K562 (cell line): ENCODE data around the gene NPAS3. TPM values are rescaled to one million over a fixed set of nuclear protein-coding genes. Genes with fewer than 3 reads are reported as not detected.

Experiments used
- ATAC-seq: fragments of 200-7000 bp; cut with Tn5 transposase; 3 replicates; pipeline ENCODE4 v1.9.1; 2020; ENCODE audit warnings: moderate library complexity
- BruUV-seq: library from RNA; stranded (reverse); fragments of 400-500 nt; replicated peaks from 2 replicates; lab custom pipeline; 2021; lab: Mats Ljungman, UMichigan
- CTCF ChIA-PET: fragments of 300-600 bp; formaldehyde crosslinking; extraction: SDS; loops from one replicate; lab custom pipeline; 2021; ENCODE audit warnings: low intra/inter-chr PET ratio; lab: Yijun Ruan, JAX
- POLR2A ChIA-PET: fragments of 300-600, 350-650 bp; sonication (Branson Sonifier 250); formaldehyde crosslinking; extraction: SDS; loops from one replicate; lab custom pipeline; 2021; ENCODE audit warnings: antibody characterized with exemption, inconsistent platforms; lab: Yijun Ruan, JAX
- DNase-seq, 4 experiments: peaks; one replicate each; pipeline versions ENCODE4 v3.0.0 to v3.0.0-alpha.2; 2011 to 2018; ENCODE audit warnings: low spot score in 3 of 4, mixed read lengths in 3 of 4; ENCODE audit errors: extremely low read depth in 1 of 4
- FAIRE-seq: peaks from 2 replicates; lab custom pipeline; 2011; peaks lifted over from hg19 to GRCh38; lab: Jason Lieb, UNC
- H2AFZ ChIP-seq: 2 replicates; pipeline ENCODE4 v1.6.0; 2011; ENCODE audit warnings: low read depth, low read length, control low read depth, inconsistent platforms
- H3K27ac ChIP-seq: fragments of 200-600 bp; 3 replicates; pipeline ENCODE4 v1.8.0; 2011; ENCODE audit warnings: low read depth, mild to moderate bottlenecking, control low read depth, inconsistent platforms, low read length, moderate library complexity, mixed read lengths; ENCODE audit errors: extremely low read depth
- H3K27me3 ChIP-seq, 2 experiments: fragments of 300-600 bp in 1 of 2; 2 replicates in 1 of 2; 3 replicates in 1 of 2; pipeline versions ENCODE4 v1.6.0 to v1.8.0; 2011; ENCODE audit warnings: inconsistent platforms in 2 of 2, low read length in 2 of 2, mild to moderate bottlenecking in 1 of 2, mixed read lengths in 1 of 2, moderate library complexity in 1 of 2; ENCODE audit not compliant: control insufficient read depth in 2 of 2, insufficient read depth in 2 of 2
- H3K36me3 ChIP-seq: fragments of 300-600 bp; 3 replicates; pipeline ENCODE4 v1.8.0; 2011; ENCODE audit warnings: mild to moderate bottlenecking, low read length, inconsistent platforms; ENCODE audit not compliant: control insufficient read depth, insufficient read depth
- H3K4me1 ChIP-seq, 2 experiments: fragments of 200-600 bp in 1 of 2; replicated peaks in 1 of 2; 2 replicates in 1 of 2; 3 replicates in 1 of 2; pipeline versions ENCODE4 v1.5.1 to v1.8.0; 2011; ENCODE audit warnings: inconsistent platforms in 2 of 2, low read length in 2 of 2, mild to moderate bottlenecking in 1 of 2, mixed read lengths in 1 of 2, moderate library complexity in 1 of 2; ENCODE audit not compliant: control insufficient read depth in 2 of 2, insufficient read depth in 2 of 2
- H3K4me2 ChIP-seq: 2 replicates; pipeline ENCODE4 v1.6.1; 2011; ENCODE audit warnings: low read length, control low read depth, inconsistent platforms, mixed read lengths; ENCODE audit not compliant: insufficient read depth
- H3K4me3 ChIP-seq: fragments of 200-600 bp; sonication (generic), shearing (Covaris generic); 2 replicates; pipeline ENCODE4 v1.5.1; 2016; ENCODE audit warnings: control low read depth, inconsistent platforms
- H3K79me2 ChIP-seq: fragments of 200-600 bp; 3 replicates; pipeline ENCODE4 v1.8.0; 2011; ENCODE audit warnings: low read length, inconsistent platforms; ENCODE audit not compliant: control insufficient read depth, insufficient read depth
- H3K9ac ChIP-seq, 2 experiments: 2 replicates each; pipeline versions ENCODE4 v1.6.0 to v1.6.1; 2011; ENCODE audit warnings: low read depth in 2 of 2, low read length in 2 of 2, control low read depth in 1 of 2, inconsistent platforms in 1 of 2, mild to moderate bottlenecking in 1 of 2, mixed read lengths in 1 of 2; ENCODE audit not compliant: insufficient read depth in 1 of 2
- H3K9me1 ChIP-seq: one replicate; pipeline ENCODE4 v1.6.0; 2011; ENCODE audit warnings: inconsistent platforms, mild to moderate bottlenecking, low read length, moderate library complexity; ENCODE audit not compliant: control insufficient read depth, insufficient read depth
- H3K9me3 ChIP-seq: replicated peaks from 2 replicates; pipeline ENCODE4 v1.5.1; 2011; ENCODE audit warnings: low read depth, low read length, inconsistent platforms; ENCODE audit not compliant: control insufficient read depth, insufficient read depth
- H4K20me1 ChIP-seq: replicated peaks from 2 replicates; pipeline ENCODE4 v1.6.1; 2011; ENCODE audit warnings: low read length, inconsistent platforms, mixed read lengths; ENCODE audit not compliant: control insufficient read depth, insufficient read depth
- BCL6 ChIP-seq: fragments of 250-450 bp; sonication (Bioruptor Pico); IDR thresholded peaks from 2 replicates; pipeline ENCODE4 v1.4.0; 2020
- CXXC5 ChIP-seq: fragments of 250-450 bp; sonication (Bioruptor Pico); IDR thresholded peaks from 2 replicates; pipeline ENCODE4 v1.8.0; 2022; ENCODE audit warnings: inconsistent platforms, mild to moderate bottlenecking, moderate library complexity
- ESRRB ChIP-seq: fragments of 250-450 bp; sonication (Bioruptor Pico); IDR thresholded peaks from 2 replicates; pipeline ENCODE4 v1.5.0; 2020; ENCODE audit warnings: mild to moderate bottlenecking, moderate library complexity, borderline replicate concordance
- NCOA6 ChIP-seq: fragments of 450-650 bp; IDR thresholded peaks from 2 replicates; pipeline ENCODE4 v1.6.1; 2017; ENCODE audit warnings: mild to moderate bottlenecking
- PHF21A ChIP-seq: fragments of 450-650 bp; IDR thresholded peaks from 2 replicates; pipeline ENCODE4 v1.6.1; 2017; ENCODE audit warnings: low read depth, borderline replicate concordance
- SNIP1 ChIP-seq: fragments of 450-650 bp; IDR thresholded peaks from 2 replicates; pipeline ENCODE4 v1.7.1; 2017; ENCODE audit warnings: low read depth, mild to moderate bottlenecking
- TSC22D4 ChIP-seq: fragments of 450-650 bp; IDR thresholded peaks from 2 replicates; pipeline ENCODE4 v1.6.1; 2016; ENCODE audit warnings: missing genetic modification characterization, missing biosample characterization, control low read depth
- WGBS: fragments of 100-300 bp; shearing (Covaris generic); methylation state at CpG from one replicate; pipeline ENCODE4 v1.1.6; 2016; ENCODE audit warnings: low coverage, mixed read lengths; ENCODE audit not compliant: insufficient coverage; ENCODE audit errors: missing lambda C conversion rate; 5-methylcytosine and 5-hydroxymethylcytosine counted together
- in situ Hi-C: fragments of 300-500 bp; cut with MboI; formaldehyde crosslinking; loops from 4 replicates; pipeline ENCODE4 v1.15.0; 2018; ENCODE audit warnings: inconsistent platforms, mixed read lengths
- intact Hi-C: fragments of 100-400 bp; cut with micrococcal nuclease; formaldehyde crosslinking; loops from 2 replicates; pipeline ENCODE4 v1.14.2; 2022
- polyA plus RNA-seq, 8 experiments: library from polyadenylated mRNA; depleted of rRNA in 4 of 8; stranded (reverse) in 5 of 8; unstranded in 3 of 8; fragments of >200 nt; fragmentation: Nextera tagmentation in 2 of 8; fragmentation: Illumina TruSeq in 1 of 8; extraction: Ambion mirVana in 2 of 8; extraction: Trizol in 1 of 8; gene quantifications; 2 replicates each; pipeline versions ENCODE4 v1.2.1 to v1.2.3, GENCODE V29; 2011 to 2014; ENCODE audit warnings: inconsistent platforms in 1 of 8, missing spikeins in 1 of 8
- total RNA-seq, 7 experiments: library from RNA; depleted of rRNA in 6 of 7; stranded (reverse); fragments of >200 nt in 6 of 7; fragmentation: Illumina TruSeq in 2 of 7; extraction: Trizol in 2 of 7; gene quantifications; 2 replicates each; pipeline versions ENCODE4 v1.2.1 to v1.2.3, GENCODE V29; 2011 to 2021; ENCODE audit warnings: low replicate concordance in 1 of 7
- TF ChIP-seq, protein P1 (sequence below), 2 experiments: fragments of 450-650 bp; IDR thresholded peaks; 2 replicates each; pipeline ENCODE4 v1.6.1; 2018; ENCODE audit warnings: mild to moderate bottlenecking in 2 of 2, low read depth in 1 of 2; ENCODE audit not compliant: partially characterized antibody in 2 of 2
- TF ChIP-seq, protein P2 (sequence below): fragments of 450-650 bp; IDR thresholded peaks from 2 replicates; pipeline ENCODE4 v1.6.1; 2016
- TF ChIP-seq, protein P3 (sequence below): fragments of 250-450 bp; sonication (Bioruptor Pico); IDR thresholded peaks from 2 replicates; pipeline ENCODE4 v1.8.0; 2021; ENCODE audit warnings: moderate library complexity, mild to moderate bottlenecking, inconsistent platforms
- TF ChIP-seq, protein P4 (sequence below): fragments of 250-450 bp; sonication (Bioruptor Pico); IDR thresholded peaks from 2 replicates; pipeline ENCODE4 v1.4.0; 2020; ENCODE audit warnings: borderline replicate concordance

Gene NPAS3
- total and polyA plus RNA-seq, 9 of the 15 experiments (the other 6 are each of a cell fraction or from before 2014, with no cell fraction given): 0.04 TPM; not detected in 8

DNA sequence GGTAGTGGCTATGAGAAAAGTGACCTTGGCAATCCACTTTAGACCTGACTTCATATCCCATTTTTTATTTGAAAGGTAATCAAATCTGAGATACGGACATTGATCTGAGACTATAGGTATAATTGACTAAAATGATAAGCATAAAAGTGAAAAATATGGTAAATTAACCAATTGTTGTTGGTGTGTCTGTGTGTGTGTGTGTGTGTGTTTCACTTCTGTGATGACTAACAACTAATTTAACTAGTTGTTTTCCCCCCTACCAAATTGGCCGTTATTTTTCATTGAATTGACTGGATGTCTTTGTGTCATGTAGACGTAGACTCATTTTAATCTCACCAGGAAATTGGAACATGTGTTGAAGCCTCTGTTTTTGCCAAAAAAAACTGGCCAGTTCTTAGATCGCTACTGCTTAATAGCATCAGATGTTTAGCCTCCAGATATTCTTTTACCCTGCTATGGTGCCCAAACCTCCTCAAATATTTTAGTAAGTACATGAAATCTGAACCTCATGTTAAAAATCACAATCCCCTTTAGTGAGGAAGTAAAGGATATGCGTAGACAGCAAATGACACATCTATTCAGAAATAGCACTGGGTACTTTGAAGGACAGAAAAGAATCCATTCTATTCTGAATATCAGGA is 617.2 kb downstream of the NPAS3 start:
- intact Hi-C loops: no loop called here
- Histone ChIP-seq H3K9me3 (no peaks in the 10 kb centered on the region), H3K4me3 (no peak overlapping the region), H3K79me2 (no peaks in the 10 kb centered on the region), H3K27ac (no peak overlapping the region), H3K4me1 (no peaks in the 10 kb centered on the region; a peak in 1 of 5 replicates), H3K4me2 (no peak overlapping the region), H3K36me3 (no peaks in the 10 kb centered on the region), H4K20me1 (no peaks in the 10 kb centered on the region), H3K27me3 (no peaks in the 10 kb centered on the region), H3K9ac (no peak overlapping the region), H3K9me1 (no peaks in the 10 kb centered on the region), H2AFZ (no peak overlapping the region)
- no peak for FAIRE-seq
- ChIA-PET POLR2A (no interaction called here), CTCF (no interaction called here)
- 25% methylated on average over 5 of the region's 5 CpGs for WGBS
- no peak for DNase-seq
- no peak for ATAC-seq
- TF ChIP-seq, protein P1, sequence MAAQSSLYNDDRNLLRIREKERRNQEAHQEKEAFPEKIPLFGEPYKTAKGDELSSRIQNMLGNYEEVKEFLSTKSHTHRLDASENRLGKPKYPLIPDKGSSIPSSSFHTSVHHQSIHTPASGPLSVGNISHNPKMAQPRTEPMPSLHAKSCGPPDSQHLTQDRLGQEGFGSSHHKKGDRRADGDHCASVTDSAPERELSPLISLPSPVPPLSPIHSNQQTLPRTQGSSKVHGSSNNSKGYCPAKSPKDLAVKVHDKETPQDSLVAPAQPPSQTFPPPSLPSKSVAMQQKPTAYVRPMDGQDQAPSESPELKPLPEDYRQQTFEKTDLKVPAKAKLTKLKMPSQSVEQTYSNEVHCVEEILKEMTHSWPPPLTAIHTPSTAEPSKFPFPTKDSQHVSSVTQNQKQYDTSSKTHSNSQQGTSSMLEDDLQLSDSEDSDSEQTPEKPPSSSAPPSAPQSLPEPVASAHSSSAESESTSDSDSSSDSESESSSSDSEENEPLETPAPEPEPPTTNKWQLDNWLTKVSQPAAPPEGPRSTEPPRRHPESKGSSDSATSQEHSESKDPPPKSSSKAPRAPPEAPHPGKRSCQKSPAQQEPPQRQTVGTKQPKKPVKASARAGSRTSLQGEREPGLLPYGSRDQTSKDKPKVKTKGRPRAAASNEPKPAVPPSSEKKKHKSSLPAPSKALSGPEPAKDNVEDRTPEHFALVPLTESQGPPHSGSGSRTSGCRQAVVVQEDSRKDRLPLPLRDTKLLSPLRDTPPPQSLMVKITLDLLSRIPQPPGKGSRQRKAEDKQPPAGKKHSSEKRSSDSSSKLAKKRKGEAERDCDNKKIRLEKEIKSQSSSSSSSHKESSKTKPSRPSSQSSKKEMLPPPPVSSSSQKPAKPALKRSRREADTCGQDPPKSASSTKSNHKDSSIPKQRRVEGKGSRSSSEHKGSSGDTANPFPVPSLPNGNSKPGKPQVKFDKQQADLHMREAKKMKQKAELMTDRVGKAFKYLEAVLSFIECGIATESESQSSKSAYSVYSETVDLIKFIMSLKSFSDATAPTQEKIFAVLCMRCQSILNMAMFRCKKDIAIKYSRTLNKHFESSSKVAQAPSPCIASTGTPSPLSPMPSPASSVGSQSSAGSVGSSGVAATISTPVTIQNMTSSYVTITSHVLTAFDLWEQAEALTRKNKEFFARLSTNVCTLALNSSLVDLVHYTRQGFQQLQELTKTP (IDR thresholded peaks at IDR 0.05; ENCODE audit: low read depth in 1 of 2, partially characterized antibody in 2 of 2): no peak
- TF ChIP-seq NCOA6: no peak
- TF ChIP-seq CXXC5 (CRISPR knock-in tag): no peak
- TF ChIP-seq TSC22D4 (tag): no peak
- TF ChIP-seq, protein P2, sequence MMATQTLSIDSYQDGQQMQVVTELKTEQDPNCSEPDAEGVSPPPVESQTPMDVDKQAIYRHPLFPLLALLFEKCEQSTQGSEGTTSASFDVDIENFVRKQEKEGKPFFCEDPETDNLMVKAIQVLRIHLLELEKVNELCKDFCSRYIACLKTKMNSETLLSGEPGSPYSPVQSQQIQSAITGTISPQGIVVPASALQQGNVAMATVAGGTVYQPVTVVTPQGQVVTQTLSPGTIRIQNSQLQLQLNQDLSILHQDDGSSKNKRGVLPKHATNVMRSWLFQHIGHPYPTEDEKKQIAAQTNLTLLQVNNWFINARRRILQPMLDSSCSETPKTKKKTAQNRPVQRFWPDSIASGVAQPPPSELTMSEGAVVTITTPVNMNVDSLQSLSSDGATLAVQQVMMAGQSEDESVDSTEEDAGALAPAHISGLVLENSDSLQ: no peak
- no peak for TF ChIP-seq ESRRB (CRISPR knock-in tag)
- TF ChIP-seq, protein P3, sequence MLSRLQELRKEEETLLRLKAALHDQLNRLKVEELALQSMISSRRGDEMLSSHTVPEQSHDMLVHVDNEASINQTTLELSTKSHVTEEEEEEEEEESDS: no peak
- no peak for TF ChIP-seq SNIP1
- TF ChIP-seq BCL6 (CRISPR knock-in tag): no peak
- no peak for TF ChIP-seq PHF21A
- TF ChIP-seq, protein P4, sequence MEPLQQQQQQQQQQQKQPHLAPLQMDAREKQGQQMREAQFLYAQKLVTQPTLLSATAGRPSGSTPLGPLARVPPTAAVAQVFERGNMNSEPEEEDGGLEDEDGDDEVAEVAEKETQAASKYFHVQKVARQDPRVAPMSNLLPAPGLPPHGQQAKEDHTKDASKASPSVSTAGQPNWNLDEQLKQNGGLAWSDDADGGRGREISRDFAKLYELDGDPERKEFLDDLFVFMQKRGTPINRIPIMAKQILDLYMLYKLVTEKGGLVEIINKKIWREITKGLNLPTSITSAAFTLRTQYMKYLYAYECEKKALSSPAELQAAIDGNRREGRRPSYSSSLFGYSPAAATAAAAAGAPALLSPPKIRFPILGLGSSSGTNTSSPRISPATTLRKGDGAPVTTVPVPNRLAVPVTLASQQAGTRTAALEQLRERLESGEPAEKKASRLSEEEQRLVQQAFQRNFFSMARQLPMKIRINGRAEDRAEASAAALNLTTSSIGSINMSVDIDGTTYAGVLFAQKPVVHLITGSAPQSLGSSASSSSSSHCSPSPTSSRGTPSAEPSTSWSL (CRISPR knock-in tag): no peak
- in situ Hi-C loops: no loop called here
- BruUV-seq: no TSS peak
